GM21786 (cell line): ENCODE data around the gene TBC1D25.

Experiments used
- ATAC-seq: cut with Tn5 transposase; IDR thresholded peaks from one replicate; pipeline ENCODE4 v1.9.1; 2021; ENCODE audit not compliant: unreplicated experiment

The TBC1D25 gene

DNA sequence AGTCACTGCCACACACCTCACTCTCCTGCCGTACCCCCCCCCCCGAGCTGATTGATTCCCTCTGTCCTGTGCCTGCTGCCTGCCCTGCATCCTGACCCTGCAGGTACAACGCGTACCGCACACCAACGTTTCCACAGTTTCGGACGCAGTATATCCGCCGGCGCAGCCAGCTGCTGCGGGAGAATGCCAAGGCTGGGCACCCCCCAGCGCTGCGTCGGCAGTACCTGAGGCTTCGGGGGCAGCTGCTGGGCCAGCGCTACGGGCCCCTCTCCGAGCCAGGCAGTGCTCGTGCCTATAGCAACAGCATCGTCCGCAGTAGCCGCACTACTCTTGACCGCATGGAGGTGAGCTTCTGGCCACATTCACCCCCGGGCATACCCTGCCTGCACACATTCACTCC lies 59.1 kb downstream of the TBC1D25 start:
- no peak for ATAC-seq

DNA sequence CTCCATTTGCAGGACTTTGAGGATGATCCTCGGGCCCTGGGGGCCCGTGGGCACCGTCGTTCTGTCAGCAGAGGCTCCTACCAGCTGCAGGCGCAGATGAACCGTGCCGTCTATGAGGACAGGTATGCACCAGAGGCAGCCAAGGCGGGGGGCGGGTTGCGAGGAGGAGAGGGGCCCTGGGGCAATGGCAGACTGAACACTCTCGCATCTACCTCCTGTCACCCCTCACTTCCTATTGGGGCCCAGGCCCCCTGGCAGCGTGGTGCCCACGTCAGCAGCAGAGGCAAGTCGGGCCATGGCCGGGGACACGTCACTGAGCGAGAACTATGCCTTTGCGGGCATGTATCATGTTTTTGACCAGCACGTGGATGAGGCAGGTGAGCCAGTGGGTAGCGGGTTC lies 59.8 kb downstream of the TBC1D25 start:
- no peak for ATAC-seq

DNA sequence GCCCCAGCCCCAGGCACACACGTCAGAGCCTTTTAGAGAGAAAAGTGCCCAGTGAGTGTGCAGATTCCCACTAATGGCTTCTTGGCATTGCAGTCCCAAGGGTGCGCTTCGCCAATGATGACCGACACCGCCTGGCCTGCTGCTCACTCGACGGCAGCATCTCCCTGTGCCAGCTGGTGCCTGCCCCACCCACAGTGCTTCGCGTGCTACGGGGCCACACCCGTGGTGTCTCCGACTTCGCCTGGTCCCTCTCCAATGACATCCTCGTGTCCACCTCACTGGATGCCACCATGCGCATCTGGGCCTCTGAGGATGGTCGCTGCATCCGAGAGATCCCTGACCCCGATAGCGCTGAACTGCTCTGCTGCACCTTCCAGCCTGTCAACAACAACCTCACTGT lies 60.7 kb downstream of the TBC1D25 start:
- ATAC-seq, result no peak

DNA sequence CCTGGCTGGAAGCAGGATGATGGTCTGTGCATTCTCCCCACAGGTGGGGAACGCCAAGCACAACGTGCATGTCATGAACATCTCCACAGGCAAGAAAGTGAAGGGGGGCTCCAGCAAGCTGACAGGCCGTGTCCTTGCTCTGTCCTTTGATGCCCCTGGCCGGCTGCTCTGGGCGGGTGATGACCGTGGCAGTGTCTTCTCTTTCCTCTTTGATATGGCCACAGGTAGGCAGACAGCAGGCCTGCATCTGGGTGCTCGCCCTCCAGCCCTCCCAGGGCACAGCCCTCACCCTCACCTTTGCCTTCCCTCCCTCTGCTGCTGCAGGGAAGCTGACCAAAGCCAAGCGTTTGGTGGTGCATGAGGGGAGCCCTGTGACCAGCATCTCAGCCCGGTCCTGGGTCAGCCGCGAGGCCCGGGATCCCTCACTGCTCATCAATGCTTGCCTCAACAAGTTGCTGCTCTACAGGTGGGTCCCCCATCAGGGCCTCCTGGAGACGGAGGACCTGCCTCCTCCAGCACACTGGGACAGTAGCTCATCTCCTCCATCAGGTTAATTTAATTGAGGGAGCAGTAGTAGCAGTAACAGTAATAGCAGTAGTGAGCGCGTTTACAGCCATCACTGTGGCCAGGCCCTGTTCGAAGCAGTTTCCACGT lies 62.4 kb downstream of the TBC1D25 start:
- ATAC-seq, result no peak

DNA sequence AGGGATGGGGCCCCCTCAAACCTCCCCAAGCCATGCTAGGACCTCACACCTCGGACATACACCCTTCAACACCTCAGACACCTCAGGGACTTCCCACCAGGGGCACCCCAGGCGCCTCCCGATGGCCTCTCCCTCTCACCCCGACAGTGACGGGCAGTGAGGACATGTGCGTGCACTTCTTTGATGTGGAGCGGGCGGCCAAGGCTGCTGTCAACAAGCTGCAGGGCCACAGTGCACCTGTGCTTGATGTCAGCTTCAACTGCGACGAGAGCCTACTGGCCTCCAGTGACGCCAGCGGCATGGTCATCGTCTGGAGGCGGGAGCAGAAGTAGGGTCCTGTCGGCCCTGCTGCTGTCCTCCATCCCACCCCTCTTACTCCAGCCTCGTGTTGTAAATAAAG lies 65.2 kb downstream of the TBC1D25 start:
- no peak for ATAC-seq

DNA sequence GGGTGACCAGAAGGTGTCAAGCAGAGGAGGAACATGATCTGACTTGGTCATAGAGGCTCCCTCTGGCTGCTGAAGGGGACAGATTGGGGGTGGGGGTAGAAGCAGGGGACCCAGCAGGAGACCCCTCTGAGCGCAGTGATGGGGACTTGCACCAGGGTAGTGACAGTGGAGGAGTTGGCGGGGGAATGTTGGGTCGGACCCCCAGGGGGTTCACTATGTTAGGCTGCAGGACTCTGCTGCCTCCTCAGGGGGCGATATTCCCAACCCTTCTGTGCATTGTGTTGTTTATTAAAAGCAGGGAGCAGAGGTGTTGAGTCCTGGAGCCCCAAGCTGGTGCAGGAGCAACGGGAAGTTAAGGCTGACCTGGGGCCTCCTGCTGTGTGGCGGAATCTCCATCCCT lies 66.6 kb downstream of the TBC1D25 start:
- ATAC-seq, result no peak

DNA sequence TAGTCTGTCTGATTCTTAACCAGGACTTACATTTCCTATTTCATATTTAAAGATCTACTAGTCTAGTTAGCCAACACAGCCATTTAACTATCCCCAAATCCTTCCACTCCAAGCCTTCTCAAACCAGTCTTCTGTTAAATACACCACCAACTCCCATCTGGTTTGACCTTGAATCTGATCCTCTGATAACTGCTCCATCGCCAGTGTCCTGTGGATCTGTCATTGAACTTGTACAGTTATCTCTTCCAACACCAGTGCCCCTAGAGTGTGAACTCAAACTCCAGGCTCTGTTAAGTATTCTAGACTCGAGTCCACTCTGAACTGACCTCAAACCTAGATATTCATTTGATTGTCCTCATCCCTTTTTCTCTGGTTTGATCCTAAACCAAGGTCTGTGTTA lies 72.2 kb downstream of the TBC1D25 start:
- ATAC-seq, result no peak
